ENCODE measurements around the gene C6orf47. TPM values are rescaled to one million over a fixed set of nuclear protein-coding genes. Genes with fewer than 3 reads are reported as not detected.

C6orf47 gene
- total RNA-seq, 4 donors from 2014 or later = 24.5 to 39.6 (median 34.0) TPM

GRCh38 chr6:31652925-31653724 lies 7.5 kb downstream of the C6orf47 start:
- Histone ChIP-seq H3K4me1 (peaks cover 32 to 60% (median 43%) of the 10 kb centered on the region in 4 donors), H3K36me3 (peaks cover 13 to 58% (median 41%) of the 10 kb centered on the region in 4 donors), H3K27me3 (no peaks in the 10 kb centered on the region), H3K27ac (replicated peaks in 1 of 4) (peak overlapping the region; percentile 92 to 98 (median 96)), H3K9me3 (no peaks in the 10 kb centered on the region), H3K4me3 (peak overlapping the region; percentile 72 to 84 (median 77))
- intact Hi-C loops (cut with DNase I) = no loop called here
- DNase-seq (ENCODE audit: extremely low spot score) = peak; percentile 98
- TF ChIP-seq CTCF (IDR thresholded peaks at IDR 0.05) (peak in 1 of 3 experiments; percentile 19), EP300 (IDR thresholded peaks at IDR 0.05) (no peak), POLR2AphosphoS5 (IDR thresholded peaks at IDR 0.05) (peak; percentile 76 to 81)
- WGBS = 8% methylated on average over 37 of the region's 37 CpGs

GRCh38 chr6:31651602-31652191 lies 8.9 kb downstream of the C6orf47 start:
- Histone ChIP-seq H3K9me3 (no peaks in the 10 kb centered on the region), H3K4me3 (peak overlapping the region; percentile 72 to 84 (median 77)), H3K36me3 (peaks cover 24 to 58% (median 45%) of the 10 kb centered on the region in 4 donors), H3K27me3 (no peaks in the 10 kb centered on the region), H3K27ac (replicated peaks in 1 of 4) (peak overlapping the region; percentile 92 to 98 (median 96)), H3K4me1 (peaks cover 25 to 50% (median 33%) of the 10 kb centered on the region in 4 donors)
- WGBS = 3% methylated on average over 29 of the region's 29 CpGs
- TF ChIP-seq POLR2A (IDR thresholded peaks at IDR 0.05; ENCODE audit: low read depth) (no peak), POLR2AphosphoS5 (IDR thresholded peaks at IDR 0.05) (peak in 1 of 2 donors; percentile 74)
- intact Hi-C loops (cut with DNase I) = no loop called here
- peak; percentile 96 for DNase-seq (ENCODE audit: extremely low spot score)

- 94% methylated on average over 5 of the region's 9 CpGs for WGBS
- intact Hi-C loops (cut with DNase I) = no loop called here
- TF ChIP-seq POLR2AphosphoS5 (IDR thresholded peaks at IDR 0.05) (no peak), POLR2A (IDR thresholded peaks at IDR 0.05; ENCODE audit: low read depth) (no peak), EP300 (IDR thresholded peaks at IDR 0.05) (no peak), CTCF (IDR thresholded peaks at IDR 0.05) (no peak)
- no peak overlapping the region for H3K4me3 ChIP-seq
- H3K36me3 ChIP-seq = peaks cover 86 to 100% (median 95%) of the 10 kb centered on the region in 4 donors
- H3K27me3 ChIP-seq = no peaks in the 10 kb centered on the region
- DNase-seq (ENCODE audit: extremely low spot score) = no peak
- H3K4me1 ChIP-seq = peaks cover 2 to 11% (median 8%) of the 10 kb centered on the region in 4 donors
- H3K27ac ChIP-seq (replicated peaks in 1 of 4) = no peak overlapping the region
- H3K9me3 ChIP-seq = no peaks in the 10 kb centered on the region
These were observed 15.3 kb downstream of the C6orf47 start for GRCh38 chr6:31645325-31645724.

- Histone ChIP-seq H3K36me3 (peaks cover 95 to 100% (median 99%) of the 10 kb centered on the region in 4 donors), H3K27me3 (no peaks in the 10 kb centered on the region), H3K27ac (replicated peaks in 1 of 4) (no peak overlapping the region), H3K9me3 (no peaks in the 10 kb centered on the region), H3K4me1 (no peaks in the 10 kb centered on the region), H3K4me3 (no peak overlapping the region)
- TF ChIP-seq EP300 (IDR thresholded peaks at IDR 0.05) = no peak
- TF ChIP-seq POLR2AphosphoS5 (IDR thresholded peaks at IDR 0.05) = no peak
- no peak for TF ChIP-seq POLR2A (IDR thresholded peaks at IDR 0.05; ENCODE audit: low read depth)
- TF ChIP-seq CTCF (IDR thresholded peaks at IDR 0.05) = no peak
- intact Hi-C loops (cut with DNase I) = no loop called here
- 92% methylated on average over 9 of the region's 17 CpGs for WGBS
- DNase-seq (ENCODE audit: extremely low spot score) = no peak
These were observed 16.6 kb downstream of the C6orf47 start for GRCh38 chr6:31643818-31644454.

All from esophagus muscularis mucosa (tissue), 4 donors.